SJSA1 (cell line): ENCODE measurements around the gene HADHA. TPM values are rescaled to one million over a fixed set of nuclear protein-coding genes. Genes with fewer than 3 reads are reported as not detected.

Source experiments
- DNase-seq, 2 experiments: peaks; one replicate each; pipeline ENCODE4 v3.0.0-alpha.2; 2015 to 2020; ENCODE audit warnings: low spot score in 2 of 2, low read depth in 1 of 2
- H3K27ac ChIP-seq: fragments of 250-450 bp; sonication (Bioruptor Pico); 2 replicates; pipeline ENCODE4 v1.5.1; 2020; ENCODE audit warnings: mild to moderate bottlenecking, moderate library complexity
- H3K27me3 ChIP-seq: fragments of 250-450 bp; sonication (Bioruptor Pico); replicated peaks from 2 replicates; pipeline ENCODE4 v1.5.1; 2020; ENCODE audit warnings: mild to moderate bottlenecking, moderate library complexity
- H3K36me3 ChIP-seq: fragments of 250-450 bp; sonication (Bioruptor Pico); 2 replicates; pipeline ENCODE4 v1.5.1; 2020; ENCODE audit warnings: mild to moderate bottlenecking
- H3K4me1 ChIP-seq: fragments of 250-450 bp; sonication (Bioruptor Pico); replicated peaks from 2 replicates; pipeline ENCODE4 v1.6.1; 2021; ENCODE audit warnings: mild to moderate bottlenecking
- H3K4me3 ChIP-seq: fragments of 250-450 bp; sonication (Bioruptor Pico); 2 replicates; pipeline ENCODE4 v1.5.1; 2020; ENCODE audit warnings: mild to moderate bottlenecking
- H3K9me3 ChIP-seq: fragments of 250-450 bp; sonication (Bioruptor Pico); replicated peaks from 2 replicates; pipeline ENCODE4 v1.5.1; 2020; ENCODE audit warnings: mild to moderate bottlenecking
- total RNA-seq: library from RNA; depleted of rRNA; stranded (reverse); fragments of >200 nt; shearing (Covaris generic); gene quantifications from 2 replicates; pipeline ENCODE4 v1.2.3, GENCODE V29; 2014

Gene HADHA
- total RNA-seq, 1 experiment from 2014 or later: 114 TPM

GRCh38 chr2:26235089-26235488, 9.3 kb downstream of the HADHA start:
- Histone ChIP-seq H3K27me3 (no peaks in the 10 kb centered on the region), H3K27ac (no peak overlapping the region), H3K4me3 (no peak overlapping the region), H3K4me1 (no peaks in the 10 kb centered on the region), H3K36me3 (peaks cover 82% of the 10 kb centered on the region), H3K9me3 (no peaks in the 10 kb centered on the region)
- DNase-seq: no peak

- Histone ChIP-seq H3K36me3 (peaks cover 79% of the 10 kb centered on the region), H3K27me3 (no peaks in the 10 kb centered on the region), H3K4me3 (no peak overlapping the region), H3K4me1 (no peaks in the 10 kb centered on the region), H3K27ac (no peak overlapping the region), H3K9me3 (no peaks in the 10 kb centered on the region)
- DNase-seq: no peak
These were observed 13.6 kb downstream of the HADHA start for GRCh38 chr2:26230806-26231205.

DNA sequence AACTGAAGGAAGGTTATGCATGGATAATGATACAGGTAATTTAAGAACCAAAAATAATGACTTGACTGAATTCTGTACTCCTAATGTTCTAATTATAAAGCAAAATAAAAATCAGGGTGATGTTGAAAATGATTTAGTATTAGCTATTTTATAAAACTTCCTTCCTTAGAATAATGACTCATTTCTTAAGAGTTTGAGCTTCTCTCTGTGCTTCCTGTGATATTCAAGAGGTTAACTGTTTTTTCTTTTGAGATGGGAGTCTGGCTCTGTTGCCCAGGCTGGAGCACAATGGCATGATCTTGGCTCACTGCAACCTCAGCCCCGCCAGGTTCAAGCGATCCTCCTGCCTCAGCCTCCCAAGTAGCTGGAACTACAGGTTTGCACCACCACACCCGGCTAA, 14.8 kb downstream of the HADHA start:
- no peaks in the 10 kb centered on the region for H3K27me3 ChIP-seq
- no peaks in the 10 kb centered on the region for H3K4me1 ChIP-seq
- H3K36me3 ChIP-seq: peaks cover 72% of the 10 kb centered on the region
- DNase-seq: no peak
- no peak overlapping the region for H3K27ac ChIP-seq
- H3K4me3 ChIP-seq: no peak overlapping the region
- H3K9me3 ChIP-seq: no peaks in the 10 kb centered on the region

GRCh38 chr2:26224095-26224494, 20.3 kb downstream of the HADHA start:
- peaks cover 74% of the 10 kb centered on the region for H3K36me3 ChIP-seq
- H3K4me1 ChIP-seq: no peaks in the 10 kb centered on the region
- no peak for DNase-seq
- no peak overlapping the region for H3K27ac ChIP-seq
- H3K9me3 ChIP-seq: no peaks in the 10 kb centered on the region
- H3K27me3 ChIP-seq: no peaks in the 10 kb centered on the region
- no peak overlapping the region for H3K4me3 ChIP-seq

DNA sequence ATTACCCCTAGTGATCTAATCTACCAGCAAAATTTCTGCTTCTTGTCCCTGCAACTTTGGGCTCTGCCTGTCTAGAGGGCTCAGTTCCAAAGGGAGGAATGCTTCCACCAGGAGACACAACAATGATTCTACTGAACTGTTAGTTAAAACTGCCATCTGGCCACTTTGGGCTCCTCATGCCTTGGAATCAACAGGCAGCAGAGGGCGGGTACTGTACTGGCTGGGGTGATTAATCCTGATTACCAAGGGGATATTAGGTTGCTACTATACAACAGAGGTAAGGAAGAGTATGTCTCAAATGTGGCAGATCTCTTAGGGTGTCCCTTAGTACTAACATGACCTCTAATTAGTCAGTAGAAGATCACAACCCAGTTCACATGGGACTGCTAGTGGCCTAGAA, 21.4 kb downstream of the HADHA start:
- Histone ChIP-seq H3K4me3 (no peak overlapping the region), H3K36me3 (peaks cover 64% of the 10 kb centered on the region), H3K9me3 (no peaks in the 10 kb centered on the region), H3K4me1 (no peaks in the 10 kb centered on the region), H3K27ac (no peak overlapping the region), H3K27me3 (no peaks in the 10 kb centered on the region)
- no peak for DNase-seq

DNA sequence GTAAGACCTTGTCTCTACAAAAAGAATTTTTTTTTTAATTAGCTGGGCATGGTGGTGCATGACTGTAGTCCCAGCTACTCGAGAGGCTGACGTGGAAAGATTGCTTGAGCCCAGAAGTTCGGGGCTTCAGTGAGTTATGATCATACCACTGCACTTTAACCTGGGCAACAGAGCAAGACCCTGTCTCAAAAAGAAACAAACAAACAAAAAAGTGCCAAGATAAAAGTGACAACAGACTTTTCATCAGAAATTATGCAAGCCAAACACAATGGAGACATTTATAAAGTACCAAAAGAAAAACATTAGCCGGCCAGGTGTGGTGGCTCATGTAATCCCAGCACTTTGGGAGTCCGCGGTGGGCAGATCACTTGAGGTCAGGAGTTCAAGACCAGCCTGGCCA, 26.7 kb downstream of the HADHA start:
- Histone ChIP-seq H3K36me3 (peaks cover 81% of the 10 kb centered on the region), H3K4me3 (no peak overlapping the region), H3K9me3 (no peaks in the 10 kb centered on the region), H3K4me1 (no peaks in the 10 kb centered on the region), H3K27ac (no peak overlapping the region), H3K27me3 (no peaks in the 10 kb centered on the region)
- no peak for DNase-seq

DNA sequence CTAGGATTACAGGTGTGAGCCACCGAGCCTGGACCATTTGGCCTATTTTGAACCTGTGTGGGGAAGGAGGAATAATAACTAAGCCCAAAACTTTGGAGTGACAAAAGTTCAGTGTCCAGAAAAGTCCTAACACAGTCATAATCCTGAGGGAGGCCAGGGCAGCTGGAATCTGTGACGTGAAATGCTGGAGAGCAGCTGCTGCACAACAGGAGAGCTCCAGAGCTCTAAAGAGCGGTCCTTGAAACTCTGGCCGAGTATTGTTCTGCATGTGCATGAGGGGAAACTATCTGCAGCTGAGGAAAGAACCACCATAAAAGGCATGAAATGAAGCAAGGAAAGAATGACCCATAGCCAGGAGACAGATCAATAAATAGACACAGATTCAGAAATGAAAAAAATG, 27.8 kb downstream of the HADHA start:
- Histone ChIP-seq H3K4me3 (no peak overlapping the region), H3K36me3 (peaks cover 82% of the 10 kb centered on the region), H3K4me1 (no peaks in the 10 kb centered on the region), H3K27ac (no peak overlapping the region), H3K9me3 (no peaks in the 10 kb centered on the region), H3K27me3 (no peaks in the 10 kb centered on the region)
- DNase-seq: no peak

GRCh38 chr2:26215833-26216232, 28.6 kb downstream of the HADHA start:
- no peak for DNase-seq
- Histone ChIP-seq H3K27me3 (no peaks in the 10 kb centered on the region), H3K36me3 (peaks cover 83% of the 10 kb centered on the region)

GRCh38 chr2:26214759-26215158, 29.7 kb downstream of the HADHA start:
- Histone ChIP-seq H3K9me3 (no peaks in the 10 kb centered on the region), H3K36me3 (peaks cover 83% of the 10 kb centered on the region), H3K4me3 (no peak overlapping the region), H3K27ac (no peak overlapping the region), H3K4me1 (no peaks in the 10 kb centered on the region), H3K27me3 (no peaks in the 10 kb centered on the region)
- no peak for DNase-seq

More at GRCh38 chr2:26215833-26216232, 28.6 kb downstream of the HADHA start:
- no peaks in the 10 kb centered on the region for H3K4me1 ChIP-seq
- no peak overlapping the region for H3K4me3 ChIP-seq
- H3K9me3 ChIP-seq: no peaks in the 10 kb centered on the region
- H3K27ac ChIP-seq: no peak overlapping the region

DNA sequence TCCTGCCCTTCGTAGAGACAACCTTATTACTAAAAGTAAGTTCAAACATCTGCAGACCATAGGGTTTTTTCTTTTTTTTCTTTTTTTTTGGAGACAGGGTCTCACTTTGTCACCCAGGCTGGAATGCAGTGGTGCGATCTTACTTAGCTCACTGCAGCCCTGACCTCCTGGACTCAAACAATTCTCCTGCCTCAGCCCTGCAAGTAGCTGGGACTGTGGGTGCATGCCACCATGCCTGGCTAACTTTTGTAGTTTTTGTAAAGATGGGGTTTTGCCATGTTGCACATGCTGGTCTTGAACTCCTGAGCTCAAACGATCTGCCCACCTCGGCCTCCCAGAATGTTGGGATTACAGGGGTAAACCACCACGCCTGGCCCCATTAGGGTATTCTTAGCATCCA, 32.4 kb downstream of the HADHA start:
- Histone ChIP-seq H3K27me3 (no peaks in the 10 kb centered on the region), H3K4me1 (no peaks in the 10 kb centered on the region), H3K4me3 (no peak overlapping the region), H3K36me3 (peaks cover 85% of the 10 kb centered on the region), H3K27ac (no peak overlapping the region), H3K9me3 (no peaks in the 10 kb centered on the region)
- no peak for DNase-seq

- H3K4me1 ChIP-seq: no peaks in the 10 kb centered on the region
- H3K27ac ChIP-seq: no peak overlapping the region
- DNase-seq: peak in 1 of 2 experiments; percentile 8
- H3K36me3 ChIP-seq: peaks cover 71% of the 10 kb centered on the region
- H3K27me3 ChIP-seq: no peaks in the 10 kb centered on the region
- H3K4me3 ChIP-seq: no peak overlapping the region
- no peaks in the 10 kb centered on the region for H3K9me3 ChIP-seq
These were observed 40.5 kb downstream of the HADHA start for GRCh38 chr2:26203906-26204305.

GRCh38 chr2:26202981-26203490, 41.4 kb downstream of the HADHA start:
- Histone ChIP-seq H3K27ac (no peak overlapping the region), H3K9me3 (no peaks in the 10 kb centered on the region), H3K36me3 (peaks cover 69% of the 10 kb centered on the region), H3K27me3 (no peaks in the 10 kb centered on the region), H3K4me1 (no peaks in the 10 kb centered on the region), H3K4me3 (no peak overlapping the region)
- peak in 1 of 2 experiments; percentile 1 for DNase-seq

DNA sequence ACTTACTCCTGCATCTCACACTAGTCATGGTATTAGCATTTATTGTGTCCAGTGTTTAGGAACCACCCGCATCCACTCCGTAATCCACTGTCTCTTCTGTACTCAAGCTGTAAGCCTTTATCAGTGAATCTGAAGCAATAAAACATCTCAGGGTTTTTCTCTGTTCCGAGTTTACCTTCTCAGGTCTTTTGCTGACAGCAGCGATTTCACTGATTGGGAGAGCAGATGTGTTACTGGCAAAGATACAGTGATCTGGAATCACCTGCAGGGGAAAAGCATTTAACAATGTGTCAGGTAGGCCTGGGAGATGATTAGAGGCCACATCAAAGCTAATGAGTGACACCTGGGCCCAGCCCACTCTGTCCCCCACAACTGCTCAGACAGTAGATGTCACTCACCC, 46.9 kb downstream of the HADHA start:
- Histone ChIP-seq H3K4me1 (no peaks in the 10 kb centered on the region), H3K36me3 (peaks cover 90% of the 10 kb centered on the region), H3K27ac (no peak overlapping the region)

GRCh38 chr2:26196683-26197418, 47.6 kb downstream of the HADHA start:
- DNase-seq: no peak

More for the DNA sequence above, 46.9 kb downstream of the HADHA start:
- no peak for DNase-seq
- H3K9me3 ChIP-seq: no peaks in the 10 kb centered on the region
- H3K27me3 ChIP-seq: no peaks in the 10 kb centered on the region; the same call in 1 of the 2 replicates
- no peak overlapping the region for H3K4me3 ChIP-seq

More at GRCh38 chr2:26196683-26197418, 47.6 kb downstream of the HADHA start:
- Histone ChIP-seq H3K9me3 (no peaks in the 10 kb centered on the region), H3K27ac (no peak overlapping the region), H3K4me3 (no peak overlapping the region), H3K4me1 (no peaks in the 10 kb centered on the region), H3K36me3 (peaks cover 85% of the 10 kb centered on the region), H3K27me3 (no peaks in the 10 kb centered on the region; the same call in 1 of the 2 replicates)
